PC-3 (cell line): ENCODE data around the gene RPL39L.

ENCODE experiments used
- CTCF ChIP-seq: fragments of 300-600 bp; sonication (generic); conservative IDR thresholded peaks from 2 replicates; pipeline ENCODE4 v1.5.1; 2017; ENCODE audit warnings: antibody characterized with exemption, low read depth, mild to moderate bottlenecking, low read length
- EZH2 ChIP-seq: fragments of 300-600 bp; sonication (generic); IDR thresholded peaks from one replicate; pipeline ENCODE4 v1.6.1; 2017; ENCODE audit warnings: antibody characterized with exemption, mild to moderate bottlenecking, low read length; ENCODE audit not compliant: unreplicated experiment

- TF ChIP-seq CTCF (no peak), EZH2 (no peak)
These were observed 36.0 kb downstream of the RPL39L start for GRCh38 chr3:187103251-187103650.
